ENCODE data around the gene FHOD1.

DNA sequence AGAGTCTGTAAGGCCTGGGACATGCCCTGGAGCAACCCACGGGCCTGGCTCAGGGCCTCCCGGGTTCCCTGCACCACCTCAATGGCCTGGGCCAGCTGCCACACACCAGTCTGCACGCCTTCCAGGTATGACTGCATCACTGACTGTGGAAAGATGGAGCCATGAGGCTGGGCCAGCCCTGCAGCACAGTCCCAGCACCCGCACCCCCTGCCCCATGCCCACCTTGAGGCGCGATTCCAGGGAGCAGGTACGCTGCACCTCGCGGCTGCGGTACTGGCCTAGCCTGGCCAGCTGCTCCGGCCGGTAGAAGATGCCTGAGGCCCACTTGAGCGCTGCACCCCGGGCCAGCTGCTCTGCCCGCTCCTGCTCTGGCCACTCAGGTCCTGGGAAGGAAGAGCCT is 58.5 kb downstream of the FHOD1 start:
- TF ChIP-seq, protein P1, sequence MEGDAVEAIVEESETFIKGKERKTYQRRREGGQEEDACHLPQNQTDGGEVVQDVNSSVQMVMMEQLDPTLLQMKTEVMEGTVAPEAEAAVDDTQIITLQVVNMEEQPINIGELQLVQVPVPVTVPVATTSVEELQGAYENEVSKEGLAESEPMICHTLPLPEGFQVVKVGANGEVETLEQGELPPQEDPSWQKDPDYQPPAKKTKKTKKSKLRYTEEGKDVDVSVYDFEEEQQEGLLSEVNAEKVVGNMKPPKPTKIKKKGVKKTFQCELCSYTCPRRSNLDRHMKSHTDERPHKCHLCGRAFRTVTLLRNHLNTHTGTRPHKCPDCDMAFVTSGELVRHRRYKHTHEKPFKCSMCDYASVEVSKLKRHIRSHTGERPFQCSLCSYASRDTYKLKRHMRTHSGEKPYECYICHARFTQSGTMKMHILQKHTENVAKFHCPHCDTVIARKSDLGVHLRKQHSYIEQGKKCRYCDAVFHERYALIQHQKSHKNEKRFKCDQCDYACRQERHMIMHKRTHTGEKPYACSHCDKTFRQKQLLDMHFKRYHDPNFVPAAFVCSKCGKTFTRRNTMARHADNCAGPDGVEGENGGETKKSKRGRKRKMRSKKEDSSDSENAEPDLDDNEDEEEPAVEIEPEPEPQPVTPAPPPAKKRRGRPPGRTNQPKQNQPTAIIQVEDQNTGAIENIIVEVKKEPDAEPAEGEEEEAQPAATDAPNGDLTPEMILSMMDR (IDR thresholded peaks at IDR 0.05; ENCODE audit: insufficient read depth, low read length): no peak
- TF ChIP-seq, protein P2, sequence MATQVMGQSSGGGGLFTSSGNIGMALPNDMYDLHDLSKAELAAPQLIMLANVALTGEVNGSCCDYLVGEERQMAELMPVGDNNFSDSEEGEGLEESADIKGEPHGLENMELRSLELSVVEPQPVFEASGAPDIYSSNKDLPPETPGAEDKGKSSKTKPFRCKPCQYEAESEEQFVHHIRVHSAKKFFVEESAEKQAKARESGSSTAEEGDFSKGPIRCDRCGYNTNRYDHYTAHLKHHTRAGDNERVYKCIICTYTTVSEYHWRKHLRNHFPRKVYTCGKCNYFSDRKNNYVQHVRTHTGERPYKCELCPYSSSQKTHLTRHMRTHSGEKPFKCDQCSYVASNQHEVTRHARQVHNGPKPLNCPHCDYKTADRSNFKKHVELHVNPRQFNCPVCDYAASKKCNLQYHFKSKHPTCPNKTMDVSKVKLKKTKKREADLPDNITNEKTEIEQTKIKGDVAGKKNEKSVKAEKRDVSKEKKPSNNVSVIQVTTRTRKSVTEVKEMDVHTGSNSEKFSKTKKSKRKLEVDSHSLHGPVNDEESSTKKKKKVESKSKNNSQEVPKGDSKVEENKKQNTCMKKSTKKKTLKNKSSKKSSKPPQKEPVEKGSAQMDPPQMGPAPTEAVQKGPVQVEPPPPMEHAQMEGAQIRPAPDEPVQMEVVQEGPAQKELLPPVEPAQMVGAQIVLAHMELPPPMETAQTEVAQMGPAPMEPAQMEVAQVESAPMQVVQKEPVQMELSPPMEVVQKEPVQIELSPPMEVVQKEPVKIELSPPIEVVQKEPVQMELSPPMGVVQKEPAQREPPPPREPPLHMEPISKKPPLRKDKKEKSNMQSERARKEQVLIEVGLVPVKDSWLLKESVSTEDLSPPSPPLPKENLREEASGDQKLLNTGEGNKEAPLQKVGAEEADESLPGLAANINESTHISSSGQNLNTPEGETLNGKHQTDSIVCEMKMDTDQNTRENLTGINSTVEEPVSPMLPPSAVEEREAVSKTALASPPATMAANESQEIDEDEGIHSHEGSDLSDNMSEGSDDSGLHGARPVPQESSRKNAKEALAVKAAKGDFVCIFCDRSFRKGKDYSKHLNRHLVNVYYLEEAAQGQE (IDR thresholded peaks at IDR 0.05; ENCODE audit: insufficient replicate concordance, low read depth): no peak
- TF ChIP-seq POLR2AphosphoS5 (IDR thresholded peaks at IDR 0.05; ENCODE audit: low read depth) (no peak), SPI1 (IDR thresholded peaks at IDR 0.05; ENCODE audit: borderline replicate concordance, low read depth) (no peak), GABPA (IDR thresholded peaks at IDR 0.05; ENCODE audit: low read depth) (no peak)

All from HL-60 (cell line).